Neural progenitor cell (in vitro differentiated cells): ENCODE results near the gene GOLGA8Q.
"Not testable (repeated sequence)": the region's sequence is repeated elsewhere in the genome, so short reads cannot be mapped to it uniquely, and the experiment has no call there.

Experiments used
- CTCF ChIP-seq: fragments of 200-600 bp; sonication (generic); IDR thresholded peaks from 2 replicates; pipeline ENCODE4 v1.5.1; 2017; ENCODE audit warnings: antibody characterized with exemption, mild to moderate bottlenecking
- EZH2 ChIP-seq: fragments of 200-600 bp; sonication (generic); IDR thresholded peaks from 2 replicates; pipeline ENCODE4 v1.6.1; 2017; ENCODE audit warnings: antibody characterized with exemption, mild to moderate bottlenecking, moderate library complexity
- EZH2phosphoT487 ChIP-seq: fragments of 200-600 bp; sonication (generic); IDR thresholded peaks from 2 replicates; pipeline ENCODE4 v1.6.1; 2017; ENCODE audit warnings: antibody characterized with exemption

- not testable (repeated sequence) for TF ChIP-seq CTCF, EZH2, EZH2phosphoT487
Observed at GRCh38 chr15:30525912-30526311, 25.9 kb upstream of the GOLGA8Q start.
